Testis (tissue), 3 donors: Measurements from ENCODE around the gene ZBTB22. TPM values are rescaled to one million over a fixed set of nuclear protein-coding genes. Genes with fewer than 3 reads are reported as not detected.

ENCODE experiments used
- DNase-seq: peaks from one replicate; pipeline ENCODE4 v3.0.0-alpha.2; 2019
- H3K27ac ChIP-seq, 2 donors: fragments of 200-600 bp; sonication (generic); one replicate each; pipeline ENCODE4 v1.5.1; 2019
- H3K27me3 ChIP-seq: fragments of 200-600 bp; sonication (generic); one replicate; pipeline ENCODE4 v1.5.1; 2019
- H3K36me3 ChIP-seq: fragments of 200-600 bp; sonication (generic); one replicate; pipeline ENCODE4 v1.5.1; 2017; ENCODE audit warnings: low read depth; ENCODE audit errors: missing control alignments
- H3K4me1 ChIP-seq: fragments of 200-600 bp; sonication (generic); one replicate; pipeline ENCODE4 v1.5.1; 2019
- H3K4me3 ChIP-seq, 2 donors: fragments of 200-600 bp; sonication (generic); one replicate each; pipeline ENCODE4 v1.5.1; 2017 to 2019
- H3K9me3 ChIP-seq: fragments of 200-600 bp; sonication (generic); one replicate; pipeline ENCODE4 v1.5.1; 2017
- CTCF ChIP-seq, 3 experiments: fragments of 450-650 bp in 2 of 3; fragments of 200-600 bp in 1 of 3; sonication (generic) in 1 of 3; IDR thresholded peaks; one replicate each; pipeline ENCODE4 v1.5.1; 2016 to 2019; ENCODE audit warnings: antibody characterized with exemption in 3 of 3, mild to moderate bottlenecking in 2 of 3, moderate library complexity in 1 of 3
- POLR2A ChIP-seq: fragments of 450-650 bp; IDR thresholded peaks from one replicate; pipeline ENCODE4 v1.6.1; 2017; ENCODE audit warnings: antibody characterized with exemption, mild to moderate bottlenecking, moderate library complexity
- WGBS, 2 donors: methylation state at CpG; one replicate each; pipeline ENCODE4 v1.1.5; 2018; 5-methylcytosine and 5-hydroxymethylcytosine counted together
- intact Hi-C: fragments of 100-400 bp; cut with DNase I; formaldehyde crosslinking; loops from one replicate; pipeline ENCODE4 v1.15.1; 2023; ENCODE audit warnings: low total_unique reads
- polyA plus RNA-seq: library from polyadenylated mRNA; stranded (reverse); fragments of 350-450 nt; fragmentation: Illumina TruSeq; extraction: RNeasy Lipid Tissue Mini Kit (QIAGEN cat#74804); gene quantifications from one replicate; pipeline ENCODE4 v1.2.3, GENCODE V29; 2014; ENCODE audit warnings: low read depth, low replicate concordance; ENCODE audit not compliant: insufficient read depth
- total RNA-seq, 2 donors: library from RNA; depleted of rRNA; stranded (reverse); fragments of >200 nt; gene quantifications; one replicate each; pipeline ENCODE4 v1.2.3, GENCODE V29; 2016

Gene ZBTB22
- total and polyA plus RNA-seq, 3 donors from 2014 or later = 13.4 to 17.1 (median 15.2) TPM

- Histone ChIP-seq H3K36me3 (no peaks in the 10 kb centered on the region), H3K4me1 (peaks cover 42% of the 10 kb centered on the region), H3K9me3 (no peaks in the 10 kb centered on the region), H3K27ac (peak overlapping the region; percentile 94 to 97), H3K4me3 (peak overlapping the region in 1 of 2 donors; percentile 87), H3K27me3 (no peaks in the 10 kb centered on the region)
- intact Hi-C loops = loop anchor here (10.0 kb wide), 2 partner anchors 100 to 110 kb away; partner anchors contain the start of genes CUTA, HSD17B8, PHF1 and RING1
- WGBS, 2 donors = 33 to 40% methylated on average over 10 to 47 of the region's 47 CpGs
- peak; percentile 74 for DNase-seq
- TF ChIP-seq CTCF (IDR thresholded peaks at IDR 0.05) (no peak), POLR2A (no peak)
Observed at GRCh38 chr6:33314943-33315792, 2.4 kb downstream of the ZBTB22 start.

- intact Hi-C loops = loop anchor here (10.0 kb wide), 2 partner anchors 100 to 110 kb away; partner anchors contain the start of genes CUTA, HSD17B8, PHF1 and RING1
Observed at GRCh38 chr6:33314515-33314942, 3.0 kb downstream of the ZBTB22 start.

GRCh38 chr6:33313709-33314514 lies 3.6 kb downstream of the ZBTB22 start, which contains the start of gene TAPBP:
Gene TAPBP (minus strand): TSS chr6:33314078. CDS start chr6:33314041, 37 bp downstream.
- H3K27ac ChIP-seq = peak within 1 kb of the TSS; percentile 94 to 97
- no peaks in the 10 kb centered on the region for H3K9me3 ChIP-seq
- peak within 1 kb of the TSS; percentile 78 to 87 for H3K4me3 ChIP-seq
- peak; percentile 53 for DNase-seq
- 0% methylated on average over 24 to 36 of the region's 47 CpGs for WGBS, 2 donors
- H3K4me1 ChIP-seq = peaks cover 33% of the 10 kb centered on the region
- intact Hi-C loops = loop anchor here (10.0 kb wide), 2 partner anchors 101 to 109 kb away; partner anchors contain the start of genes CUTA, HSD17B8, PHF1 and RING1
- TF ChIP-seq POLR2A (no peak), CTCF (IDR thresholded peaks at IDR 0.05) (no peak)
- H3K27me3 ChIP-seq = no peaks in the 10 kb centered on the region
- no peaks in the 10 kb centered on the region for H3K36me3 ChIP-seq

More at GRCh38 chr6:33314515-33314942, 3.0 kb downstream of the ZBTB22 start:
- WGBS, 2 donors = 0 to 2% methylated on average over 9 to 10 of the region's 10 CpGs
- Histone ChIP-seq H3K4me1 (peaks cover 38% of the 10 kb centered on the region), H3K27ac (peak overlapping the region; percentile 94 to 97), H3K4me3 (peak overlapping the region; percentile 78 to 87), H3K27me3 (no peaks in the 10 kb centered on the region), H3K36me3 (no peaks in the 10 kb centered on the region), H3K9me3 (no peaks in the 10 kb centered on the region)
- no peak for TF ChIP-seq CTCF (IDR thresholded peaks at IDR 0.05)
- peak; percentile 86 for DNase-seq

GRCh38 chr6:33313105-33313708 lies 4.3 kb downstream of the ZBTB22 start:
- no peaks in the 10 kb centered on the region for H3K27me3 ChIP-seq
- peaks cover 28% of the 10 kb centered on the region for H3K4me1 ChIP-seq
- 1 to 2% methylated on average over 15 to 33 of the region's 33 CpGs for WGBS, 2 donors
- TF ChIP-seq CTCF (IDR thresholded peaks at IDR 0.05) (no peak), POLR2A (no peak)
- no peaks in the 10 kb centered on the region for H3K9me3 ChIP-seq
- H3K4me3 ChIP-seq = peak overlapping the region; percentile 78 to 87
- intact Hi-C loops = loop anchor here (10.0 kb wide), 2 partner anchors 102 to 108 kb away; partner anchors contain the start of genes CUTA, HSD17B8, PHF1 and RING1
- DNase-seq = peak; percentile 29
- no peaks in the 10 kb centered on the region for H3K36me3 ChIP-seq
- H3K27ac ChIP-seq = peak overlapping the region; percentile 94 to 97
